Muscle layer of colon (tissue), 2 donors: ENCODE results near the gene RAET1E.
"Not testable (repeated sequence)": the region's sequence is repeated elsewhere in the genome, so short reads cannot be mapped to it uniquely, and the experiment has no call there.

Source experiments
- H3K27ac ChIP-seq: one replicate; pipeline ENCODE4 v1.7.0; 2013; ENCODE audit warnings: low read depth, mild to moderate bottlenecking, low read length, moderate library complexity
- H3K27me3 ChIP-seq, 2 donors: one replicate each; pipeline ENCODE4 v1.7.0; 2013; ENCODE audit warnings: low read length in 2 of 2, mild to moderate bottlenecking in 2 of 2; ENCODE audit not compliant: insufficient read depth in 2 of 2, control insufficient read depth in 1 of 2
- H3K36me3 ChIP-seq: one replicate; pipeline ENCODE4 v1.7.0; 2013; ENCODE audit warnings: mild to moderate bottlenecking, low read length; ENCODE audit not compliant: insufficient read depth
- H3K4me1 ChIP-seq: one replicate; pipeline ENCODE4 v1.7.0; 2013; ENCODE audit warnings: mild to moderate bottlenecking, low read length; ENCODE audit not compliant: insufficient read depth
- H3K4me3 ChIP-seq, 2 donors: one replicate each; pipeline ENCODE4 v1.7.0; 2013; ENCODE audit warnings: low read length in 2 of 2, low read depth in 1 of 2, mild to moderate bottlenecking in 1 of 2, moderate library complexity in 1 of 2
- H3K9ac ChIP-seq: one replicate; pipeline ENCODE4 v1.7.0; 2013; ENCODE audit warnings: low read length
- H3K9me3 ChIP-seq: one replicate; pipeline ENCODE4 v1.7.0; 2013; ENCODE audit warnings: mild to moderate bottlenecking, low read length
- donor health status: abdominal sarcoma.
- donor health status: Adenocarcinoma of cecum.

The RAET1E gene

GRCh38 chr6:149855741-149856140 is 42.2 kb downstream of the RAET1E start:
- H3K9me3 ChIP-seq = no peaks in the 10 kb centered on the region
- no peak overlapping the region for H3K27ac ChIP-seq
- H3K36me3 ChIP-seq = peaks cover 19% of the 10 kb centered on the region
- H3K27me3 ChIP-seq = no peaks in the 10 kb centered on the region
- no peak overlapping the region for H3K4me3 ChIP-seq
- H3K4me1 ChIP-seq = peaks cover 8% of the 10 kb centered on the region
- no peak overlapping the region for H3K9ac ChIP-seq

DNA sequence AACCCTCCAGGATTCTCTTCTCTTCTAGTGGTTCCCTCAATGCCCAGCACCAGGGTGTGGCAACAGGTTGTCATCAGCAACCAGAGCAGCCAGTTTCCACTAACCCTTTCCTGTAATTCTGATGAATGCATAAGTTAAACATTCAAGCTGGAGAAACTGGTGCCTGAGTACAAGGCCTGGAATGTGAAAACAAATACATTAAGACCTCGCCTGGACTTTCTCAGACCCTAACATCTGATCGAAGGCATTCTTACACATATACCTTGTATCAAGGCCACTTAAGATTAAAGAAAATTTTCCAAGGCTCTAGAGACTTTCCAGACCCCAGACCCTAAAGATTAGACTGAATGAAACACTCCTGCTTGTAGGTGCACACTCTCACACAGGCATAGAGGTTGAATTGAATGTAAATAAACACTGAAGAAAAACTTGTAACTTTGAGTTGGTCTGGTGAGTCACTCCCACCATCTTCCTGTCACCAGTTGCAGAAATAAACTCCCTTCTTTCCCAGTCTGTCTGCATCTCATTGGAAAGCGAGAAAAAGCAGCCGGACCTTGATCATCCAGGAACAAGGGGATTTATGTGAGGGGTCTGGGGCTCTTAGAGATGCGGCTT is 42.8 kb downstream of the RAET1E start:
- H3K27ac ChIP-seq = no peak overlapping the region
- H3K9ac ChIP-seq = no peak overlapping the region
- no peaks in the 10 kb centered on the region for H3K9me3 ChIP-seq
- no peak overlapping the region for H3K4me3 ChIP-seq
- H3K4me1 ChIP-seq = peaks cover 8% of the 10 kb centered on the region
- H3K27me3 ChIP-seq = no peaks in the 10 kb centered on the region
- peaks cover 21% of the 10 kb centered on the region for H3K36me3 ChIP-seq

DNA sequence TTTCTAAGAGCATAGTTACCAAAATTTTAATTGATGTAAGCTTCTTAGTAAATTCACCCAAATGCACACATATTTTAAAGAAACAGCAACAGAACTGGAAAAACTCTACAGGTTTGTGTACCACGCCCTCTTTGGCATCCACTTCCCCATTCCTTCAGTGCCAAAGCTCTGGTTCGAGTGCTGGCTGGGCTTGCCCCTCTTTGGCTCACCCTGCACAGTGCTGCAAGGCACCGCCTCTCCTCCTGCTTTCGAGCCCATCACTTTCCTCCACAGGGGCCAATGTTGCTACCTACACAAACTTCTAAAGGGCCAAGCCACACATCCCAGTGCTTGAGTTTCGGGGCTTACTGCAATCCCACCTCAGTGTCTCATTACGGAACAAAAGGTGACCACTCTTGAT is 43.4 kb downstream of the RAET1E start:
- H3K36me3 ChIP-seq = peaks cover 21% of the 10 kb centered on the region
- no peaks in the 10 kb centered on the region for H3K27me3 ChIP-seq

GRCh38 chr6:149854017-149854416 is 43.9 kb downstream of the RAET1E start:
- peaks cover 21% of the 10 kb centered on the region for H3K36me3 ChIP-seq
- not testable (repeated sequence) for H3K4me1 ChIP-seq, H3K27me3 ChIP-seq, H3K27ac ChIP-seq, H3K4me3 ChIP-seq, H3K9ac ChIP-seq, H3K9me3 ChIP-seq

More for the DNA sequence above, 43.4 kb downstream of the RAET1E start:
- Histone ChIP-seq H3K9ac (no peak overlapping the region), H3K4me1 (peaks cover 8% of the 10 kb centered on the region), H3K9me3 (no peaks in the 10 kb centered on the region), H3K4me3 (no peak overlapping the region), H3K27ac (no peak overlapping the region)

- Histone ChIP-seq H3K9ac (no peak overlapping the region), H3K9me3 (no peaks in the 10 kb centered on the region), H3K4me3 (no peak overlapping the region), H3K4me1 (peaks cover 8% of the 10 kb centered on the region), H3K27ac (no peak overlapping the region), H3K36me3 (peaks cover 21% of the 10 kb centered on the region), H3K27me3 (no peaks in the 10 kb centered on the region)
These were observed 45.0 kb downstream of the RAET1E start for GRCh38 chr6:149852881-149853280.

GRCh38 chr6:149852180-149852579 is 45.7 kb downstream of the RAET1E start:
- Histone ChIP-seq H3K27me3 (no peaks in the 10 kb centered on the region), H3K9ac (no peak overlapping the region), H3K36me3 (peaks cover 21% of the 10 kb centered on the region), H3K9me3 (no peaks in the 10 kb centered on the region), H3K4me1 (peaks cover 13% of the 10 kb centered on the region), H3K4me3 (no peak overlapping the region), H3K27ac (no peak overlapping the region)

DNA sequence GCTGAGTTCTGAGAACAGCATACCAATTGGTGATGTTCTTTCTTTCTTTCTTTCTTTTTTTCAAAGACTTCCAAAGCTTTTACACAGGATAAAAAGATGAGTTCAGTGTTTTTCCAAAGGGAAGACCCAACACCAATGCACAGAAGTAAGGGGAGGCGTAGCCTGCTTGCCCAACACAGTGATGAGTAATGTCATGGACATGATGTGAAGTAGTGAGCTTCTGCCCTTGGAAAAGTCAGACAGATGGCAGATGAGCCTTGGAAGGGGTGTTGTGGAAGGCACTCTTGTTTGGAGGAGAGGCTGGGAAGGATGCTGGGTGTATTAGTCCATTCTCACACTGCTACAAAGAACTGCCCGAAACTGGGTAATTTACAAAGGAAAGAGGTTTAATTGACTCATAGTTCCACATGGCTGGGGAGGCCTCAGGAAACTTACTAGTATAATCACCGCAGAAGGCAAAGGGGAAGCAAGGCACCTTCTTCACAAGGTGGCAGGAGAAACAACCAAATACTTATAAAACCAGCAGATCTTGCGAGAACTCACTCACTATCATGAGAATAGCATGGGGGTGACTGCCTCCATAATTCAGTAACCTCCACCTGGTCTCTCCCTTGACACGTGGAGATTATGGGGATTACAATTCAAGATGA is 46.3 kb downstream of the RAET1E start:
- no peak overlapping the region for H3K27ac ChIP-seq
- peaks cover 16% of the 10 kb centered on the region for H3K4me1 ChIP-seq
- H3K9me3 ChIP-seq = no peaks in the 10 kb centered on the region
- no peak overlapping the region for H3K9ac ChIP-seq
- H3K27me3 ChIP-seq = no peaks in the 10 kb centered on the region
- no peak overlapping the region for H3K4me3 ChIP-seq
- H3K36me3 ChIP-seq = peaks cover 21% of the 10 kb centered on the region

DNA sequence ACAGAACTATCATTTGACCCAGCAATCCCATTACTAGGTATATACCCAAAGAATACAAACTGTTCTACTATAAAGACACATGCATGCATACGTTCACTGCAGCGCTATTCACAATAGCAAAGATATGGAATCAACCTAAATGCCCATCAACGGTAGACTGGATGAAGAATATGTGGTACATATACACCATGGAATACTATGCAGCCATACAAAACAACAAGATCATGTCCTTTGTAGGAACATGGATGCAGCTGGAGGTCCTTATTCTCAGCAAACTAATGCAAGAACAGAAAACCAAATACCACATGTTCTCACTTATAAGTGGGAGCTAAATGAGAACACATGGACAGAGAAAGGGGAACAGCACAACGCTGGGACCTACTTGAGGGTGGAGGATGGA is 49.6 kb downstream of the RAET1E start:
- H3K9me3 ChIP-seq, H3K9ac ChIP-seq, H3K4me3 ChIP-seq, H3K27me3 ChIP-seq, H3K27ac ChIP-seq: not testable (repeated sequence)
- Histone ChIP-seq H3K36me3 (peaks cover 21% of the 10 kb centered on the region), H3K4me1 (peaks cover 15% of the 10 kb centered on the region)
